Fibroblast of skin of left quadriceps (primary cell): Measurements from ENCODE around the gene GARIN5B.
"Not testable (repeated sequence)": the region's sequence is repeated elsewhere in the genome, so short reads cannot be mapped to it uniquely, and the experiment has no call there.

Experiments
- DNase-seq, 2 experiments: peaks; one replicate each; pipeline ENCODE4 v3.0.0-alpha.2; 2013; ENCODE audit warnings: low read depth in 2 of 2

GARIN5B gene

GRCh38 chr19:55348317-55349034 is 14.6 kb downstream of the GARIN5B start:
- no peak for DNase-seq

- DNase-seq: no peak
These were observed 15.5 kb downstream of the GARIN5B start for GRCh38 chr19:55347442-55348009.

- DNase-seq: no peak
These were observed 16.2 kb downstream of the GARIN5B start for GRCh38 chr19:55346725-55347441.

GRCh38 chr19:55345818-55346724 is 17.0 kb downstream of the GARIN5B start:
- DNase-seq: no peak

- DNase-seq: no peak
These were observed 17.8 kb downstream of the GARIN5B start for GRCh38 chr19:55345101-55345817.

- DNase-seq: no peak
These were observed 18.6 kb downstream of the GARIN5B start for GRCh38 chr19:55344444-55344843.

- no peak for DNase-seq
These were observed 21.2 kb downstream of the GARIN5B start for GRCh38 chr19:55341595-55342531.

GRCh38 chr19:55341171-55341588 is 21.9 kb downstream of the GARIN5B start:
- no peak for DNase-seq

- DNase-seq: no peak
These were observed 22.3 kb downstream of the GARIN5B start for GRCh38 chr19:55340784-55341147.

- no peak for DNase-seq
These were observed 22.9 kb downstream of the GARIN5B start for GRCh38 chr19:55339889-55340783.

- DNase-seq: peak; percentile 100
These were observed 23.8 kb downstream of the GARIN5B start, which contains the start of gene KMT5C for GRCh38 chr19:55339105-55339888. Gene KMT5C (plus strand): TSS chr19:55339876. CDS start chr19:55341937, 2,061 bp downstream.

- DNase-seq: no peak
These were observed 27.0 kb downstream of the GARIN5B start for GRCh38 chr19:55336101-55336500.

GRCh38 chr19:55333870-55334269 is 29.2 kb downstream of the GARIN5B start:
- DNase-seq: no peak

- peak in 1 of 2 experiments; percentile 8 for DNase-seq
These were observed 33.3 kb downstream of the GARIN5B start for GRCh38 chr19:55329791-55330190.

GRCh38 chr19:55328774-55329318 is 34.2 kb downstream of the GARIN5B start:
- not testable (repeated sequence) for DNase-seq

- DNase-seq: no peak
These were observed 37.9 kb downstream of the GARIN5B start, which contains the start of gene TMEM150B for GRCh38 chr19:55325172-55325571. Gene TMEM150B (minus strand): TSS chr19:55325341. CDS start chr19:55321036, 4,305 bp downstream.

- DNase-seq: no peak
These were observed 38.4 kb downstream of the GARIN5B start for GRCh38 chr19:55324662-55325061.
